GM21576 (cell line): ENCODE measurements around the gene HS3ST5.

ENCODE experiments used
- ATAC-seq: cut with Tn5 transposase; IDR thresholded peaks from one replicate; pipeline ENCODE4 v1.9.1; 2021; ENCODE audit warnings: mild to moderate bottlenecking, moderate library complexity; ENCODE audit not compliant: unreplicated experiment

Gene HS3ST5

DNA sequence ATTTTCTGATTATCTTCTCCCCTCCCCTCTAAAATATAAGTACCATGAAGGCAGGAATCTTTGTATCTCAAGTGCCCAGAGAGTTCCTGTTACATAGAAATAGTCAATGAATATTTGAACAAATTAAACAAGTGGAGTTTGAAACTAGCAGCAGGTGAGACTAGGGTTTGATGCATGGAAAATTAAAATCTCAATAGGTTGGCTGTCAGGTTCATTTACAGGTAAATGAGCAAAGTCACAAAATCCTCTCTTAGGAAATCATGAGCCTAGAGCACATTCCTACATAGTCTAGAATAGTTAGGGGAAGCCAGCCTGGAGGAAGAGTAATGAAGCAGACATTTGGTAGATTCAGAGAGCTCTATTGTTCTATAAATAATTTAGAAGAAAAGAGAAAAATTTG, 140.4 kb downstream of the HS3ST5 start:
- ATAC-seq, result no peak

DNA sequence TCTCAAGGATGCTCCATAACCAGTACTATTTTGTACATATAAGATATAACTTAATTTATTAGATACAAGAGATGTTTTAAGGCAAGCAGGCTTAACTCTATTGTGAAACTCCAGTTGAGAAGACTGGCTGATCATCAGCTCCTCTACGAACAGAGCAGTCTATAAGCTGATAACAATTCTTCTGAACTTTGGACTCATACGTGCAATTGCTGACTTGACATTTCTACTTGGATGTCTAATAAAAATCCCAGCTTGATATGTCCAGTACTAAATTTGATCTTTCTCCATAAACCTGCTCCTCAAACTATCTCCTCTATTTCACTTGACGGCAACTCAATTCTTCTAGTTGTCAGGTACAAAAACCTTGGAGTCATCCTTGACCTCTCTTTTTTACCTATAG, 141.9 kb downstream of the HS3ST5 start:
- ATAC-seq, result no peak

DNA sequence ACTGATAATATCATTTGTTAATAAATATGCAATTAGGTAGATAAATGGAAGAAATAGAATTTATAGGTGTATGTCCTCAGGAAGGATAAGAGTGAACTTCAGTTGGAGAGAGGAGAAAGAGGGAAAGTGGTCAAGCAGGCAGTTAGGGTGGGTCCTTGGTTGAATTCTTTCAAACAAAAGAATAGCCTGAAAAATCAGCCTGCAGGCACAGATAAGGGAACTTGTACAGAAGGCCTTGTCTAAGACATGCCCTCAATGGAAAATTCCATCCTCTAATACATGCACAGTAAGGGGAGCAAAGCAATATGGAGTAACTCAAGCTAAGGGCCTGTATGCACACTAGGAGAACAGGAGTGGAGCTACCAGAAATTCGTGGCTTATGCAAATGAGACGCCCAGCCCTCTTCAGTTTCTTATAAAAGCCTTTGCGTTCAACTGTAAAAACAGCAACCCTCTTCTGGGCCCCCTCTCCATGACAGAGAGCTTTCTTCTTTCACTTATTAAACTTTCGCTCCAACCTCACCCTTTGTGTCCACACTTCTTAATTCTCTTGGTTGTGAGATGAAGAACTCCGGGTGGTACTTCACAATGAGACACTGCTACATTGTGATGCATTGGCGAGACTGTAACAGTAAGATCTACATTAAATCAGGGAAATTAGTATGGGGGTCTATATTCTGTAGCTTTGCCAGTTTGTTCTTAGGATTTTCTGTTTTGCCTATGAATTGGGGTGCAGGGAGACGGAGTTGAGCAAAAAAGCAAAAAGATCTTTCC, 147.0 kb downstream of the HS3ST5 start:
- ATAC-seq, result no peak

DNA sequence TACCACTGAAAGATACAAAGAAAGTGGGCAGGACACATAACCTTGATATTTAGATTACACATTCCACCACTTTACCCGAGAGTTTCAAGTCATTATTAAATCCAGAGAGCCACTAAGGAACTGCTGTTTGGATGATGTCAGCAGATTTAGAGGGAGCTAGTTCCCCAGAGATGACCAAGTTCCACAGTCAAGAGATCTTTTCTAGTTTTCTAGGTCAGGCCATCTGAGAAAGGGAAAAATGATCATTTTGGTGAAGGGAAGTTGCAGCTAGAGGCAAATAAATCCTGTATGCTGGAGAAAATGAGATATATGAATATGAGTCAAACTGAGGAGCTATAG, 147.8 kb downstream of the HS3ST5 start:
- no peak for ATAC-seq

DNA sequence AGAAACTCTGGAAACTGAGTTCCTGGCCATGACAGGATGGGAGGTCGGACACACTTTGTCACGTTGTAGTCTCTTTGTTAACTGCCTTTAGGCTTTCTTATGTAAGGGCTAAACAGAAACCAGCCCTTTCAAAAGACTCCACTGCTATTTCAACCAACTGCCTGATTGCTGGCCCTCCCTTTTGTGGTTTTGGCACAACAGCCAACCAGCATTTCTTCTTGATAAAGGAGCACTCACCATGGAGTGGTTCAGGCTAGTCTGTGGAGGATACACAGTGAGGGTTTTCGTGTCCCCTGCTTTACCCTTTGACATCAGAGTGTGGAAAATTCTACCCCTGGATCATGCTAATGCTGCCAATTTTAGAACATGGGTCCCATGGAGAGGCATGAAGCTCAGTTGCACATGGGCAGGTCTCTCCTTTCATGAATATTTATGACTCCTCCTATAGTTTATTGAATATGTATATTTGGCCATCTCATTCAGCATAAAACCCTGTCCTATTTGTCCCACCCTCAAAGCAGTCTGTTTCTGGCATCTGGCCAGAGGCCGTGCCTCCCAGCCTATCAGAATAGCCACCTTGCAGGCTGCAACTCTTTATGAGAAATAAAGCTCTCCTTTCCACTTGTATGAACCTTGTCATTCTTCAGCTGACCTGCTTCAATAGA, 148.3 kb downstream of the HS3ST5 start:
- ATAC-seq, result no peak

DNA sequence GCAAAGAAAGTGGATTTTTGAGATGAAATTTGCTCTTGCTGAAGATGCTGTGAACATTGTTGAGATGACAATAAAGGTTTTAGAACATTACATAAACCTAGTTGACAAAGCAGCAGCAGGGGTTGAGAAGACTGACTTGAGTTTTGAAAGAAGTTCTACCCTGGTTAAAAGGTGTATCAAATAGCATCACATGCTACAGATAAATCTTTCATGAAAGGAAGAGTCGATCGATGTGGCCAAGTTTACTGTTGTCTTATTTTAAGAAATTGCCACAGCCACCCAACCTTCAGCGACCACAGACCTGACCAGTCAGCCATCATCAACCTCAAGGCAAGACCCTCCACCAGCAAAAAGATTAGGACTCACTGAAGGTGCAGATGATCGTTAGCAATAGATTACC, 155.3 kb downstream of the HS3ST5 start:
- ATAC-seq, result no peak

DNA sequence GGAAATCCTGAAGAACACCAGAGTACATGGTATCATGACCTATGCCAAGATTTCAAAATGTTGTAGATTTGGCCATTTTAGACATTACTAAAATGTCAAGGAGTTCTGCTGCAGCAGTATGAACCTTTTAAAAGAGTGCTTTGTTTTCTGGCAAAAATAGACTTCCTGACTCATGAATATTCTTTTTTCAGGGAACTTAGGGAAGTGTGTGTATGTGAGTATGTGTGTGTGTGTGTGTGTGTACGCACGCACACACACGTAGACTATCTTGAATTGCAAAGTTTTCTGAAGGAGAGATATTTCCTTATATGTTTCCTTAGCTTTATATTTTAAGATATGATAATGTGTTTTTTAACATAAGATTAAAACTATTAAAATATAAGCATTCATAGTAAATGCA, 161.2 kb downstream of the HS3ST5 start:
- ATAC-seq, result no peak

DNA sequence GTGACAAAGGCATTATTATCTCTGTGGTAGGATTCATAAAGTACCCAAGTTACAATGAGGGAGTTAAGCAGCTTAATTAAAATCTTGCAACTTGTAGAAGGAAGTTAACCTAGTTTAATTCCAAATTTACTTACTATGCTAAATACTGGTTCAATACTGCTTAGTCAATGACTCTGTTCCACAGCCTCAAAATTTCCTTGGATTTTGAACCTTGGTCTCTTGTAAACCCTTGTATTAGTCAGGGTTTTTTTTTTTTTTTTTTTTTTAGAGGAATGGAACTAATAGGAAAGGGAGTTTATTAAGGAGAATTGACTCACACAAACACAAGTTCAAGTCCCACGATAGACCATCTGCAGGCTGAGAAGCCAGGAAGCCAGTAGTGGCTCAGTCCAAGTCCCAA, 163.4 kb downstream of the HS3ST5 start:
- no peak for ATAC-seq

DNA sequence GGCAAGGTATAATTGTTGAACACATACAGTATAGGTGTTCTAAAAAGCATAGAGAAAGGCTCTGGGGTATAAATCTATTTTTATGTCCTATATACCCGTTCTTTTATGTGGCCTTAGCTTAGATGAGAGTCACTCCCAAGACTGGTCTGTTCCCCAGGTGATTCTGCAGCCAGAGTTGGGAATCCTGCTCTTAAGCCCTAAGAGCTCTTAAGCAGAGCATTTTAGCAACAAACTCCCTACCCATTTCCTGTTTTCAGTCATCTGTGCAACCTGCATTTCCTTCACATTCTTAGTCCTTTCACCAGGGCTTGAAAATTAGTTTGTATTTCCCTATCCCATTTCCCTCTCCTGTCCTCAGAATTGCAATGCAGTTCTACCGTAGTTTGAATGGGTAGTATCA, 166.1 kb downstream of the HS3ST5 start:
- ATAC-seq, result no peak

DNA sequence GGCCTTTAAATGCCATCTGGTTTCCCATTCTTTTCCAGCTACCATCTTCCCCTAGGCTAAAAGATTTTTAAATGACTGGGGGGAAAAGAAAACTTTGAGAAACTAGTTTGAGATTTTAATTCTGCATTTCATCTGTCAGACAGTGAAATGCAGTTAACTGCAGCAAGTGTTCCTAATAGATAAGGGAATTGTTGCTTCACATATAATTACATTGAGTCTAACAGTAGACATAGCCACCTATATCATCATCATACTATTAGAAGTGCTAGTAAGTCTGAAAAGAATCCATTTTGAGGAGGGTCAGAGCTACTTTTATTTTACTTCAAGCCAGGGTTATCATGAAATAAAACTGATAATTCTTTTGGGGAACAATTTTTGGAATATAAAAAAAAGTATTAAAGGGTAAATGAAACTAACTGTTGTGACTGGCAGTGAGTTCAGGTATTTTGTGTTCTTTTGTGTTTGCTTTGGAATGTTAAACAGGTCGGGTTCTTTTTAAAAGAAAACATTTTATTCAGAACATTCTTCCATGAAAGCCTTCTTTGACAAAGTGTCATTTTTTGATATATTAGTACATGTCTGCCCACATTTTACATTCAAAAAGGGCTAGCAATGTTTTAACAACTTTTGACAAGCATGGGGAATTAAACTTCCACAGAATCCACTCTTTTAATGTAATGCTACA, 170.1 kb downstream of the HS3ST5 start:
- ATAC-seq, result no peak

DNA sequence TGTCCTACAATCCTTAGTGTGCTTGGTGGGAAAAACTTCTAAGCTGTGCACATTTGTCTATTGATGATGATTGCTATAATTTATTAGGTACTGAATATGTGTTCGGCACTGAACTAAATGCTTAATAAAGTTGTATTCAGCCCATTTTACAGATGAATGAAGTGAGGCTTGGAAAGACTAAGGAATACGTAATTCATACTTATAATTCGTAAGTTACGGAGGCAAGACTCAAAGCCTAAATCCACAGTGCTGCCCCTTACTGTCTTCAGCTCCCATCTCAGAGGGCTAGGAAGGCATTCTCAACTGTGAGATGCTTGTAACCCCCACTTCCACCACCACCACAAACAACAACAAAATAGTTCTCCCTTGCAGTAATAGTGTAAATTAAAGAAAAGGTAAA, 171.3 kb downstream of the HS3ST5 start:
- ATAC-seq, result no peak

DNA sequence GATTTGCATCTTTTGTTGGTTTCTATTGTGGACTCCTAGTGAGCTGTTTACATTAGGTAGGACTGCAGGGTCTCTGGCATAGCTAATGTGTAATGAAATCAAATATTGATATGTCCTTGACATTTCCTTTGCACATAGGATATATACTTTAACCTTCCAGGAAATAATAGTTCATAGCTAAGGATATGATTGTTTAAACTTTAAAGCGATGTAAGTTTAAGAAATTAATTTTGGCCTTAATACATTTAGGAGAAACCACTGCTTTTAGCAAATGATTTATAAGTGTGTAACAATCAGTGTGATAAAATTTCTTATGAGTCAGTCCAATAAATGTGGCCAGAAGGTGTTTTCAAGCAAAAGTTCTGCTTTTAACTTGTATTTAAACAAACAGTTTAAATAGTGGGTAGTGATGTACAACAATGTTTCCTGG, 171.8 kb downstream of the HS3ST5 start:
- ATAC-seq, result no peak

DNA sequence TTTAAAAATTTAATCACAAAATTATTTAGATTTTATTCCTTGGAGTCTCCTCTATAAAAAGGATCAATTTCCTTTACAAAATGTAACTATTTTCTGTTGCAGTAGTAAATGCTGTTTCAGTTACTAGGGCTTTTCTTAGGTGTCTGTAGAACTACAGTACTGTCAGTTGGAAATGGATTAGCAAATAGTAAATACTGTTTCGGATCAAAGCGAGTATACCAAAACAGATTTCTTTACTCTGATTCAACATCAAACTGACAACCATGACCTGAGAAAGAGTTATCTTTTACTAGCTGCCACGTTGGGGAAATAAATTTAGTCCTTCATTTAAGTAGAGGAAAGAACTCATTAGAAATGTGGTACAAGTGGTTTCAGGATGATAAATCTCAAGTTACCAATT, 172.5 kb downstream of the HS3ST5 start:
- no peak for ATAC-seq

DNA sequence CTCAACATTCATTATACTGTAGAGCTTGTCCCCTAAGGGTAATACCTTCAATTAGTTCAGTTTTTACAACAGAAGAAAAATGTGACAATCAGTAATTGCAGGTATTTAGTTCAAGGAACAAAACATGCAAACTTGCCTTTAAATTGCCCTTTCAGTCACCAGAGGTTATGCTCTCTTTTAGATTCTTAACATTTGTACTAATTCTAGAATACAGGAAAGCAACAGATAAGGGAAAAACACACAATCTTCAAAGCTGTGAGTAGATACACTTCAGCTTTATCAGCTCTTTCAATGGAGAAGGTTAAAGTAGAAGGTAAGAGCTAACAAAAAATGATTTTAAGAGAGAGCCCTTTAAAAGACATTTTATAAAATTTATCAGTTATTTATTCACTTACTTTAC, 173.1 kb downstream of the HS3ST5 start:
- ATAC-seq, result no peak

DNA sequence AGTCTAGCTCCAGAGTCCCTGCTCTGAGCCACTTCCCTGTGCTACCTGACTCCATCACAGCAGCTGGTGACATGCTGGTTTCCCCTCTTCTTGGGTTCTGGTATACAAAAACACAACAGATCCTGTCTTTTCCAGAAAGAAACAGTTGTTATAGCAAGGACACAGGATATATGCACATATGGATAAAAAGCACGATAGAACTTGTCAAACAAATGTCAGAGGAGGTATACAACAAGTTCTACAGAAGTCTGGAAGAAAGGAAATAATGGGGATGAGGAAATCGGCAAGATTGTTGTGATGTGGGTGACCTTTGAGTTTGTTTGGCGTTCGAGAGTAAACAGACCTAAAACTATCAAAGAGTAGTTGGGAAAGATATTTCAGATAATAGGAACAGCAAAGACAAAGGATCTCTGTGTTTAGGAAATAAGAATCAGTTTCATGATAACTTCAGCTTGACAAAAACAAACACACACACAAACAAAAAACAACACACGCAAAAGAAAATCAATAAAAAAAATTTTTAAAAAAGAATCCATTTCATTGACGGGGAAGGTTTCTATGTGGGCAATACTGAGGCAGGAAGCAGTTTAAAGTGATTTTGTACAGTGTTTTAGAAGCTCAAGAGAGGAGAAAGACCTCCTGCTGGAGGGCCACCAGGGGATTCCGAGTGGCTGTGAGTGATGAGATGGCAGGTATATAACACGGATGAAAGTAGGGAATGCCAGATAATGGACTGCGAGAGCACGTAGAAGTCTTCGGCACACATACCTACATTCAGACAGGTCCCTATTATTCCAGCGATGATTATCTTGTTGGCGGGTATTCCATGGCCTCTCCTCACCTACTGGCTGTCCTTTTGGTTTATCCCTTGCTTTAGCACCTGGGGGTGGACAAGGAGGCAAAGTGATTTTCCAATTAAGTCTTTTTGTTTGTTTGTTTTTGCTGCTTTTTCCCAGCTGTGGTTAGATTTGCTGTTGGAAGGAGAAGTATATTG, 174.9 kb downstream of the HS3ST5 start:
- no peak for ATAC-seq

DNA sequence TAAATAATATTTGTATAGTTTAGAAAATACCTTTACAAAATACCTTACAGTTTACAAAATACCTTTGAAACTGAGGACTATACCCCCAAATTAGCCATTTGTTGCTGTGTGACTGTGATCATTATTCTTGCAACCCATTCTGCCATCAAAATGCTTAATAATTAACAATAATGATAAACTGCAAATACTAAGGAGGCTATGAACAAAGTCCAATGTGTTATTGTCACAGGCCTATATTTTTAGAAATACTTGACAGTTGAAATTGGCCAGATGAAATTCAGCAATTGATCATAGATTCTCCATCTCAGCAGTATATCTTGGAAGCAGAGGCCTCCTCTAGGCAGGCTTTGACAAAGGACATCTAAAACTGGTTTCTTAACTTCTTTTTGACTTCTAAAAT, 178.6 kb downstream of the HS3ST5 start:
- ATAC-seq, result no peak

DNA sequence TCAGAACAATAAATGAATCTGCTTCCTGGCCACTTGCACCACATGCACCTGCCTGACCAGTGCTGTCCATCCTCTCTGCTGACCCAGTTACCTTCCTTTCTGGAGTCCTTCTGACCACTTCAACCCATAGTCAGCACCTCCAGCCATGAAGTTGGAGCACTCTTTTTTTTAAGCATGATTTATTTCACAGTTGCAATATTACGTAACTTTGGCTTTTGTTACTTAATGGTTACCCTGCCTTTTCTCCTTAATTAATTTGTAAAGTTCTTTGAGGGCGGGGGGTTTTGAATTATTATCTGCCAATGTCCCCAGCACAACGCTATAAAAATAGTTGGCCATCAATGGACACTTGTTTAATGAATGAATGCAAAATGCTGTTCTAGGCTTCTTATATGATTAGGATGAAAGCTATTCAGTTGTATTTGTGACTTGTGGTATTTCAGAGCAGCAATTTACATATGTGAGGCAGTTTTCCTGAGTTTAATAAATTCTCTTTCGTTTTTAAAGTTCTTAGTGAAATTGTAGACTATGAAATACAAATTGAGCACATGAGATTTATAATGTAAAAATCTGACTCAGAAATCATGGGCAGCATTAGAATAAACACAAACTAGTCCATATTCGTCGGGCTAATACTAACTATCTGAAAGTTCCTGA, 180.0 kb downstream of the HS3ST5 start:
- no peak for ATAC-seq

DNA sequence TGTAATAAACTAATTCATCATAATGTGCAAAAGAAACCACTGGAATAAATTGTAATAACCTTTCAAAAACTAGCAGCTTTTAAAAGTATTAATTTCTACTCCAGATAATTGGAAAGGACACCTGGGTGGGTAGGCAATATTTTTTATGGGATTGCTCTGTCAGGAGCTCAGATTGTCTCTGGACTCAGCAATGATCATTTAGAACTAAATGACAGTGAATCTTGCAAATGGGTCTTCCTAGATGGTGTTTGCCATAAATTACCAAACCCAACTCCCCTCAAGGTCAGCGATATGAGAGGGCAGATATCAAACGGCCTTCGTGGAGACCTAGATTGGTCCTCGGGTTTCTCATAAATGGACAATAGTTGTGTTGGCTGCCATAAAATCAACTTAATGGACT, 181.9 kb downstream of the HS3ST5 start:
- no peak for ATAC-seq

DNA sequence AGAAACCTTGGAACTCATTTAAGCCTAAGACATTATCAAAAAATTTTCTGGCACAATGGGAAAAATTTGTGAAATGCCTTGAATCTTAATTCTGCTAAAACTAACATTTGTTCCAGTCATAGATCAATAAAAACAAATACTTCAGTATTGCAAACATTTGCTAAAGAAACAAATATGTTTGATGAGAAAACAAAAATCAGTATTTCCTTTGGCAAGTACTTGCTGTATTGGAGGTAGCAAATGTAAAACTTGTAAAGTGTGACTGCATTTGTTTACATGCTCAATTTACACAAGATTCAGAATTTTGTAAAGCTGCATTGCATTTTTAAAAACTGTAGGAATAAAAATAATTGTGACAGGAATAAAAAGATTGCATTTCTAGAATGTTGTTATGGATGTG, 183.1 kb downstream of the HS3ST5 start:
- no peak for ATAC-seq

DNA sequence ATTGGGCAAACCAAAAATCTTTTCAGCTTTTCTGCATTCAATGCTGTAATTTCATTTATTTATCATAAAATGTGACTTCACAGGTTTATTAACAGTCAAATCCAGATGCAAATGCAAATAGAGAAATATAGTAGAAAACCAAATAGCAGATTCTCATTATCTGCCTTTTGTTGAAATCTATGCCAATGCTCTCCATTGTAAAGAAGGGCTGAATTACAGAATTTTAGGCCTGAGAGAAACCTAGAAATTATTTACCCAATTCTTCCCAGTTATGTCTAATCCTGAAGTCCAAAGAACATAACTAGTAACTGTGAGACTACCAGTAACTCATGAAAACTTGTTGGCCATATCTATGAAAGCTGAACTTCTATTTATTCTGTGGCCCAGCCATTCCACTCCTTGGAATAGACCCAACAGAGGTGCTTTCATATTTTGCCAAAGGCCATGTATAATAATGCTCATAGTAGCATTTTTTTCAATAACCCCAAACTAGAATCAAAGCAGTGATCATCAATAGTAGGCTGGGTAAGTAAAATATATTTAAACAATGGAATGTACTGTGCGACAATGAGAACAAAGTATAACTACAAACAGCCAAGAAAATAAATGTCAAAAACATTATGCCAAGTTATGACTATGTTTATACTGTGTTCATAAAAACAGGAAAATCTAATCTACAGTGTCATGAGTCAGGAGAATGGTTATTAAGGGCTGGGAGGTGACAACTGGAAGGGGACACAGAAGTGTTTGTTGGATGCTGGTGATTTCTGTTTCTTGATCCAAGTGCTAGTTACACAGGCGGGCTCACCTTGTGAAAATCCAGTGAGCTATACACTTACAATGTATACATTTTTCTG, 183.8 kb downstream of the HS3ST5 start:
- ATAC-seq, result no peak
